ENCODE measurements around the gene NAT10.

Gene NAT10

DNA sequence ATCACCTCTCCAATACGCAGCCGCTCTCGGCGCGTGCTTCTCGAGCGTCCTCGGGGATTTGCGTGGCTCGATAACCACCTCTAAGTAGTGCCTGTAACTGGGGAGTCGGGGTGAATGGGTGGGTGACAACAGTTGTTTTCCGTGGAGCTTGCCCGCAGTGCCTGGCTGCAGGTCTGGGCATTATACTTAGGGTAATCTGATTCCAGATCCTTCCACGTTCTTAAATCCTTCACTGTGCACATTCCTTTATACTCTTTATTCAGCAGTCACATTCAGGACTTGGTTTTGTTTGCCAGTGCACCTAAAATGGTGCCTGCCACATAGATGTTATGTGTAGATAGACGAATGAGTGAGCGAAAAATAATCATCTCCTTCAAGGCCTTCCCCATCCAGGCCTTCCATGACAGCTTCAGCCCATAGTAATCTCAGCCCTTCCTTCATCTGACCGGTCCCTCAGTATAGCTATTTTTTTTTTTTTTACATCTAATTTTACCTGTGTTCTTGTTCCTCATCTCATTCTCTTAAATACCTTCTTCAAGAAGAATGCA is 602 bp downstream of the NAT10 start:
- no peak for DNase-seq (ENCODE audit: low read depth in 2 of 2)

DNA sequence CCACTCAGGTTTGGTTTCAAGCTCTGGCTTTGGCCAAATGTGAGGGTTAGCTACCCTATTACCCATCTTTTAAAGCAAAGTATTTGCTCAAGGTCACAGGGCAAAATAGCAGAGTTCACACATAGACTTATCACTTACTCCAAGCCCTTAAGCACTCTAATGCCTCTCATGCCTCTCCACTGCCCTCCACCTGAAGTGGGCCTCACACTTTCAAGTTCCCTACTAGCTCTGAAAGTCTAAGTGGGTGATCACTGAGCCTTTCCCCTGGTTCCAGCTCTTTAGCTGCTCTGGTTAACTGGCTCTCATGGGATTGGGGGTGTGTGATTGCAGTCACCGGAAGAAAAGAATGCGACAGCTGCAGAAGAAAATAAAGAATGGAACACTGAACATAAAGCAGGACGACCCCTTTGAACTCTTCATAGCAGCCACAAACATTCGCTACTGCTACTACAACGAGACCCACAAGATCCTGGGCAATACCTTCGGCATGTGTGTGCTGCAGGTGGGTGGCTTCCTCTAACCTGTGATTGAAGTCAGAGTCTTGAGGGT is 6.4 kb downstream of the NAT10 start:
- DNase-seq (ENCODE audit: low read depth in 2 of 2) = no peak

GRCh38 chr11:34114014-34114413 is 8.6 kb downstream of the NAT10 start:
- DNase-seq (ENCODE audit: low read depth in 2 of 2) = no peak

- no peak for DNase-seq (ENCODE audit: low read depth in 2 of 2)
Observed at GRCh38 chr11:34114471-34114870, 9.0 kb downstream of the NAT10 start.

- DNase-seq (ENCODE audit: low read depth in 2 of 2) = no peak
Observed at GRCh38 chr11:34120651-34121050, 15.2 kb downstream of the NAT10 start.

- no peak for DNase-seq (ENCODE audit: low read depth in 2 of 2)
Observed at GRCh38 chr11:34124885-34125668, 19.6 kb downstream of the NAT10 start.

- DNase-seq (ENCODE audit: low read depth in 2 of 2) = no peak
Observed at GRCh38 chr11:34126959-34127848, 21.8 kb downstream of the NAT10 start.

- no peak for DNase-seq (ENCODE audit: low read depth in 2 of 2)
Observed at GRCh38 chr11:34128824-34129223, 23.4 kb downstream of the NAT10 start.

DNA sequence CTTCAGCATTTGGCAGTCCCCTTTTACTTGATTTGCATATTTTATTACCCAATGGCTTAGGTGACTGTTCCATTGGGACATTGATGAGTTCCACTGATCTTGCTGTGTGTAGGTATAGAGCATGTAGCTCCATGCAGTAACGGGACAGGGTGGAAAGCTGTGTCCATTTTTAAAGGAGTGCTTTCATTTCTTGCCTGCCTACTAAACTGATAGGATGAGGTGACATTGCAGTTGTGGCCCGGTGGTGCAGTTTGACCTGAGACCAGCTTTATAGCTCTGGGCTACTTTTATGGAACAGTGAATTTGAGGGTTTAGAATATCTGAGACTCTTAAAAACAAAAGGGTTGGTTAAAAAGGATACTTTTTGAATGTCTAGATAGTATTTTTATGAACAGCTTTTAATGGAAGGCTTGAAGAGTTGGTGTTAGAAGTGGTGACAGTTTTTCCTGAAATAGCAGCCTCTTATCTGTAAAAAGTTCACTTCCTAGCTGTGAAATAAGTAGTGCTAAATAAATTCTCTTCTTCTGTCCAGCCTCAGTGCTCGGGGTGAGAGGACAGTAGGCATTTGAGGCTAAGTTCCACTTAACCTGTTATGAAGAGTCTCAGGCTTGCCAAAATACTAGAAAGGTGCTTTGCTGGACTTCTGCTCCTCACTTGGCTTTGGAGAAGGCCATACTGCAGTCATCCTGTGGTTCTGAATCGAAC is 27.0 kb downstream of the NAT10 start:
- no peak for DNase-seq (ENCODE audit: low read depth in 2 of 2)

- DNase-seq (ENCODE audit: low read depth in 2 of 2) = no peak
Observed at GRCh38 chr11:34134765-34135164, 29.3 kb downstream of the NAT10 start.

GRCh38 chr11:34135439-34135838 is 30.0 kb downstream of the NAT10 start:
- no peak for DNase-seq (ENCODE audit: low read depth in 2 of 2)

GRCh38 chr11:34136420-34136819 is 31.0 kb downstream of the NAT10 start:
- no peak for DNase-seq (ENCODE audit: low read depth in 2 of 2)

DNA sequence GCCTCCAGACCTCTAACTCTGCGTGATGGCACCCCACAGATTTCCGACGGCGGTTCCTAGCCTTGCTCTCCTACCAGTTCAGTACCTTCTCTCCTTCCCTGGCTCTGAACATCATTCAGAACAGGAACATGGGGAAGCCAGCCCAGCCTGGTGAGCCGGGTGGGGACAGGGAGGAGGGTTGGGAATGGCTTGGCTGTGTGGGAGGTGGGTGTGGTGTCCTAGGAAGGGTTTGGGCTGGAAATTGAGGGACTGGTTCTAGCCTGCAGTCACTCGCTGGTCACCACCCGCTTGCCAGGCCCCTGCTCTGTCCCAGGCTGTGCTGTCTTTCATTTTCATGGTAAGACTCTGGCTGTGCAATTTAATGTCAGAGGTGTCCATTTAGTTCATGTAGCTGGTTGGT is 33.9 kb downstream of the NAT10 start:
- DNase-seq (ENCODE audit: low read depth in 2 of 2) = no peak

DNA sequence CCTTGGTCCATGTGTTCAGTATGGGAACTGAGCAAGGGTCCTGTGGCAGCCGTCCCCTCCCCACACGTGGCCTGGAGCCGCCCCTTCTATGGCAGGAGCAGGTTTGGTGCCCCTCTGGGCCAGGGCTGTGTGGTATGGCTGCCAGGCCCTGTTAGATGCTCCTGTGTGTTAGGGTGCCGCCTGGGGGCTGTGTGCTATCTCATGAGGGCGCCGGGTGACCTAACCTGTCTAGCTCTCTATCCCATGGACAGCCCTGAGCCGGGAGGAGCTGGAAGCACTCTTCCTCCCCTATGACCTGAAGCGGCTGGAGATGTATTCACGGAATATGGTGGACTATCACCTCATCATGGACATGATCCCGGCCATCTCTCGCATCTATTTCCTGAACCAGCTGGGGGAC is 34.7 kb downstream of the NAT10 start:
- DNase-seq (ENCODE audit: low read depth in 2 of 2) = no peak

- DNase-seq (ENCODE audit: low read depth in 2 of 2) = no peak
Observed at GRCh38 chr11:34143048-34143447, 37.6 kb downstream of the NAT10 start.

DNA sequence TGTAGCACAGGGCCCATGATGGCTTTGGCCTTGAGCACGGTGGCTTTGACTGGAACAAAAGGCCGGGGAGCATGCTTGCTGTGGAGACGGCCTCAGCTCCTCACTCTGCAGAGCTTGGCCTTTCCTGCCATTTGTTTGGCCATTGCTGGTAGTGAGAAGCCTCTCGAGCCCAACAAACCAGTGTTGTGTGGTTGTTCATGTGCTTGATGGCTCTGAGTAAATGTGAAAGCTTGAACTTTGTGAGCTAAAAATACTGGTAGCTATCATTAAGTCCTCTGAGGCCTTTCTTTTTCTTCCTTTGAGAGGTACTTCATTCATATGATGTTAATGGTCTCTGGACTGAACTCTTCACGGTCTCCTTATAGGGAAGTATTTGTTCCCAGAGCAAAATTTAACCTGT is 39.6 kb downstream of the NAT10 start:
- no peak for DNase-seq (ENCODE audit: low read depth in 2 of 2)

DNA sequence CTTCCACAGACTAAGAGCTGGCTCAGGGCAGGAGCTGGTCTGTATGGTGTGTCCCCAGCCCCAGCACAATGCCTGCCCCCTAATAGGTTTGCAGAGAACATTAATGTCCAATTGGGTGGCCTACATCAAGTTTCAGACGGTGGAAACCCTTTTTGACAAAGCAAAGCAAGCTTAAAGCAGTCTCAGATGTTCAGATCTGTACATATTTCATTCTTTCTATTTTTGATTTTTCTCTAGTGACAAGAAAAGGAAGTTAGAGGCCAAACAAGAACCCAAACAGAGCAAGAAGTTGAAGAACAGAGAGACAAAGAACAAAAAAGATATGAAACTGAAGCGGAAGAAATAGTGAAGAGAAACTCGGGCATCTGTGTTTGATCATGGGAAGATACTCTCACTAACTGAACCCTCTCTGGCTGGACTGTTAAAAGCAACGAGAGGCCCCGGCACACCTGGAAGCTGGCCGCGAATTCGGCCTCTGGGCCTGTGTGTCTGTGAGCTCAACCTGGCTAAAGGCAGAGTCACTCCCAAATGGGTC is 40.5 kb downstream of the NAT10 start:
- DNase-seq (ENCODE audit: low read depth in 2 of 2) = no peak

GRCh38 chr11:34146411-34146810 is 41.0 kb downstream of the NAT10 start:
- DNase-seq (ENCODE audit: low read depth in 2 of 2) = no peak

GRCh38 chr11:34146866-34147265 is 41.4 kb downstream of the NAT10 start:
- no peak for DNase-seq (ENCODE audit: low read depth in 2 of 2)

DNA sequence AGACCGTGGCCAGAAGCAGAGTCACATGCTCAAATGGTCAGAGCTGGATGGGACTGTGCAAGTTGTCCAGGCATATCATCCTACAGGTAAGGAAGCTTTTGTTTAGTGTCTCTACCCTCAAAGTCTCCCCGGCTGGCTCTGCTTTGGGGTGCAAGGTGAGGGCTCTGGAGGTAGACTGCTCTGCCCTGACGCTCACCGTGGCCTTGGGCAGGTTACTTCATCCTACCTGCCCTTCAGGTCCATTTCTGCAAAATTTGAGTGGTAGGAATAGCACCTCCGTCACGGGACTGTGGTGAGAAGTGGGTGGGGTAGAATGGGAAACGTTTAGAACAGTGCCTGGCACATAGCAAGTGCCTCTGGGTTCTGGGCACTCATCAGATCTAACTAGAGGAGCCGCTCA is 42.2 kb downstream of the NAT10 start:
- DNase-seq (ENCODE audit: low read depth in 2 of 2) = no peak

- DNase-seq (ENCODE audit: low read depth in 2 of 2) = no peak
Observed at GRCh38 chr11:34148504-34149165, 43.2 kb downstream of the NAT10 start.

Measured in stimulated activated CD4-positive, alpha-beta T cell treated with anti-CD3 and anti-CD28 coated beads, Interleukin-1b, Interleukin-23, amount 100 ng/mL, for 1 hour (primary cell).